ENCODE measurements around the gene PIP5K1B. TPM values are rescaled to one million over a fixed set of nuclear protein-coding genes. Genes with fewer than 3 reads are reported as not detected.

The PIP5K1B gene
- total RNA-seq, 1 donor from 2014 or later: 0.13 TPM

- no peak for DNase-seq (ENCODE audit: low read depth, low spot score)
Observed at GRCh38 chr9:68805890-68806517, 101.0 kb downstream of the PIP5K1B start.

DNA sequence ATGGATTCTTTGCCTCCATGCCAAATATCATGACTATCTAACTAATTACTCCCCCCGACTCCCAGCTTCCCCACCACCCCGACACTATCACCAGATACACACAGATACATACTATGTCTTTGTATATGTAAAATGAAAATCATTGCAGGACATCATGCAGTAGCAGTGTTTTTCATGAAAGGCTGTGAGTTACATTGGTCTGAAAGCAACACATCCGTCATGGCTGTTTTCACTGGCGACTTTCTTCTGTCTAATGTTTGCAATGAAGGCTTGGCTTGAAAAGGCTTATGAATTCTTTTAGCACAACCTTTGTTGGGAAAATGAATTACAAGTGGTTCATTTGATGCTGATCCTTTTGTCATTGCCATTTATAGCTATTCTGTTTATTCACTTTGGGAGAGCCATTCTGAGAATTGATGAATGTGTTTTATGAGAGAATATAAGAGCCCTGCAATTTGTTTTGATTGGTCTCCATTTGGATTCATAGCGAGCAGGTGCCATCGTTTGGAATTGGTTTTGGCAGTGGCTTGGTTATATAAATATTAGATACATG lies 103.4 kb downstream of the PIP5K1B start:
- DNase-seq (ENCODE audit: low read depth, low spot score): no peak

- DNase-seq (ENCODE audit: low read depth, low spot score): no peak
Observed at GRCh38 chr9:68817079-68817875, 112.2 kb downstream of the PIP5K1B start.

GRCh38 chr9:68819065-68819464 lies 114.0 kb downstream of the PIP5K1B start:
- no peak for DNase-seq (ENCODE audit: low read depth, low spot score)

GRCh38 chr9:68821911-68822310 lies 116.9 kb downstream of the PIP5K1B start:
- DNase-seq (ENCODE audit: low read depth, low spot score): no peak

DNA sequence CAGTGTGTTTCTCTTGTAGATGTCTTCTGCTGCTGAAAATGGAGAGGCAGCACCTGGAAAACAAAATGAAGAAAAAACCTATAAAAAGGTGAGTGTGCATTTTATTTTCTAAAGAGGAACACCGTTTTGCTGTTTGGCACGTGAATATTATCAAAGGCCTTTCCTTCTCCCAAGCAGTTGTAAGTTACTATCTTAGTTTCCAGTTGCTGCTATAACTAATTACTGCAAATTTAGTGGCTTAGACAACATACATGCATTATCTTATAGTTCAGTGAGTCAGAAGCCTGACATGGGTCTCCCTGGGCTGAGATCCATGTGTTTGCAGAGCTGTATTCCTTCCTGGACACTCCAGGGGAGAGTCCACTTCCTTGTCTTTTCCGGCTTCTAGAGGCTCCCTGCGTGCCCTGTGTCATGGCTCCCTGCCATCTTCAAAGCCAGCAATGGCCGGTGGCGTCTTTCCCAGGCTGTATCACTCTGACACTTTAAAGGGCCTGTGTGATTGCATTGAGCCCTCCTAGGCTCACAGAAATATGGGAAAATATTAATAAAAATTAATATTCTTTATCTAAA lies 117.6 kb downstream of the PIP5K1B start:
- no peak for DNase-seq (ENCODE audit: low read depth, low spot score)

- no peak for DNase-seq (ENCODE audit: low read depth, low spot score)
Observed at GRCh38 chr9:68825762-68826472, 120.9 kb downstream of the PIP5K1B start.

GRCh38 chr9:68827837-68828744 lies 123.1 kb downstream of the PIP5K1B start:
- no peak for DNase-seq (ENCODE audit: low read depth, low spot score)

DNA sequence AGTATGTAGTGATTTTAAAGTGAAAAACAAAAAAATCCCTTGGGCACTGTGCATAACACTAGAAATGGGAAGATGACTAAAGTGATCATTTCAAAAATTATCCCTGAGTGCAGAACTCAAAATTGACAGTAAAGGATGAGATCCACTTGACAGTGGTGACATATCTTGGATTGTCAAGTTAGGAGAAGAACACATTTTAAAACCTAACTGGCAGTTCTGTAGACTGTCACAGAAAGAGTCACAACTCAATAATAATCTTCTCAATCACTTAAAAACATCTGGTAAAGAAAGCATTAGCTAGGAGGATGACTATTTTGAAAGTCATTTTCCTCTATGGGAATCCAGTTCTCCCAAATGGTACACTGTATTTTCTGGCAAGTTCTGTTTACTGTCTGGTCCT lies 127.1 kb downstream of the PIP5K1B start:
- DNase-seq (ENCODE audit: low read depth, low spot score): no peak

DNA sequence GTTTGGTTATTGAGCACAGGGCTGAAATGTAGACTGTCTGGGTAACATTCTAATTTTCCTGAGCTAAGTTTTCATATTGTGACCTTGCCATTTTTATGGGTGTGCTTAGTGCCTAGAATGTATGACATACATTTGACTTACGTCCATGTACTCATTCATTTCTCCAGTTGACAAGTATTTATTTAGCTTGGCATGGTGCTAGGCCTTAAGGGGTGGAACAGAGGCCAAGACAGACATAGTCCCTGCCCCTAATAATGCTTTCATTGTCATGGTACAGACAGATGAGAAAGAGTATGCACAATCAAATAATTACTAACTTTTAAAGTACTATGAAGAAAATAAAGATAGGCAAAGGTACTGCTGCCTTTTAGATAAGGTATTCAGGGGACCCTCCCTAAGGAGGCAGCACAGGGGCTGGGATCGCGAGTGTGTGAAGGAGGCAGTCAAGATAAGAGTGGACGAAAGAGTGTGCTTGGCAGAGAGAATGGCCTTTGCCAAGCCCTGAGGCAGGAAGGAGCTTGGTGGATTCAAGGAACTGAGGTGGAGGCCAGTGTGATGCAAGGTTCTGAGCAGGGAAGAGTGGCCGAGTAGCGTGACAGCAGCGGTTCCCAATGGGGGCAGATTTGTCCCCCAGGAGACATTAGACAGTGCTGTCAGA lies 128.0 kb downstream of the PIP5K1B start:
- DNase-seq (ENCODE audit: low read depth, low spot score): no peak

DNA sequence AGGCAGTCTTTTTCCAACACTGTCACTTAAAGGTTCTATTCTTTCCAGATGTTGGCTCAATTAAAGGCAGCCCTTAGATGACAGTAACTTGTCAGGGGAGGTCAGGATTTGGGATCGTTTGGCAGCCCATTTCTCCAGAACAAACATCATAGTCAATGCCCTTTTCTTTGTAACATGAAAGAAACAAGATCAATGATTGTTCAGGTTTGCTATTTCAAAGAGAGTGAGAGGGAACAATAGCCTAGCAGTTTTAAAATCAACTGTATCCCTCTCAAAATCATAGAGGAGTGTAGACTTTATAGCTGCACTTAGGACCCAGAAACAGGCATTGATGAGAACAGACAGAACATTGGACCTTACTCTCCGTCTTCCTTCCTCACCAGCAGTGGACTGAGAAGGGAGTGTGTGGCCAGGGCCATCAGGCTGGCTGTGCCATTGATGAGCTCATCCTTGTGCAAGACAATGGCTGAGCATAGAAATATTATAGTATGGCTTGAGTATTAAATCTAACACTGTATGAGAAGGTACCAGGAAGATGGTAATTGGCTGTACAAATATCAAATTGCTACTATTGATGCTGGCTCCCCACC lies 130.0 kb downstream of the PIP5K1B start:
- no peak for DNase-seq (ENCODE audit: low read depth, low spot score)

DNA sequence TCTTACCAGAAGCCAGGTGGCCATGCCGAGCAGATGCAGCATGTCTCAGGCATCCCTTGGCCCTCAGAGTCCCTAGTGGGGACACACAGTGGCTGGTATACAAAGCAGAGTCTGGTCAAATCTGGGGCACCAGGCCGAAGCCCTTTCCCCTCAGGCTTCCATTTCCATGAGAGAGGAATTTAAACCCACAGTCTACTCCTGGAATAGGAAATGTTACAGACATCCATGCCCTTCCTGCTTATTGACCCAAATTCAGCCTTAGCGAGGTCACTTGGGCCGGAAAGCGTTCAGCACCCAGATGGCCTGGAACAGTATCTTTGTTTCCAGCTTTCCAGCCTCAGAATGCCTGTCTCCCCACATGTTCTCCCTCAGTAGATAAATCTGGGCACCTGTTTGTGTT lies 131.7 kb downstream of the PIP5K1B start:
- DNase-seq (ENCODE audit: low read depth, low spot score): no peak

GRCh38 chr9:68838245-68838644 lies 133.2 kb downstream of the PIP5K1B start:
- no peak for DNase-seq (ENCODE audit: low read depth, low spot score)

DNA sequence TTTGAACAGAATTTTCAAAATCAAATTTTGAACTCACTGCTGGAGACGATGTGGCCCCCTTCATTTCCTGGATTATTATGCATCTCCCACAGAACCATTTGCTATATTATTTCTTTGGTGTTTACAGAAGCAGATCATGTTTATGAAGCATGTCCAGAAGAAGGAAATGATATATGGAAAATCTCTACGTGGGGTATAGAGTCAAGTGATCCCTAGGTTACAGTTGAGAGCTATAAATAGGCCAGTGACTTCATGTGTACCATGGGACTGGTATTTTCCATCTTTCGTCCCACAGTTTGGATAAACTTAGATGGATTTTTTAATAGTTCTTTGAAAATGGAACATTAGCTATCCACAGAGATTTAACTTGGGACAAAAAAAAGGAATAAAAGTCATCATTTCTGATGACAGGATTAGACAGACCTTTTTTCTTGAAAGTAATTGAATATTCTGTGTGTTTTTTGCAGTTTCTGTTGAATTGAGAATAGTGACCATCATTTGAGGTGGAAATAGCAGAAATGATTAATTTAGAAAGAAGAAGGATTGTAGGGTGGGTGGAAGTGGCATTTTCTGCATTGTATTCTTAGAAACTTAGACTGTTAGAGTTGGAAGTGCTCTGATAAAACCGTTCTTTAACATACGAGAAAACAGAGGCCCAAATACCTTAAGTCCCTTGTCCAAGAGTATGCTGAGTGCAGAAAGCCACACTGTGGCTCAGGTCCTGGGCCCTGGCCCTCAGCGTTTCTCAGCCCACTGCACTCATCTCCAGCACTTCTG lies 136.4 kb downstream of the PIP5K1B start:
- no peak for DNase-seq (ENCODE audit: low read depth, low spot score)

DNA sequence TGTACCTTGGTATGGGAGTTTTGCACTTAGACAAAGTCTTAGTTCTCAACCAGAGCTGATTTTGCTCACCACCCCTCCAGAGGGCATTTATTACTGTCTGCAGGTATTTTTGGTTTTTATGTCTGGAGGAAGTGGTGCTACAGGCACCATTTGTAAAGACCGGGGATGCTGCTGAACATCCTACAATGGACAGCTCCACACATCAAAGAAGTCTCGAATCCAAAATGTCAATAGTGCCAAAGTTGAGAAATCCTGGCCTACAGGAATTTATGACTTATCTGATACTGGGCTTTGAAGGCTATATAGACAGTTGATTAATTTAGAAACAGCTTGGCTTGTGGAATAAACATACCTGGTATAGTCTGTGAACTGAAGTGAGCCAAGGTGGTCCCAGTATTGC lies 137.5 kb downstream of the PIP5K1B start:
- no peak for DNase-seq (ENCODE audit: low read depth, low spot score)

DNA sequence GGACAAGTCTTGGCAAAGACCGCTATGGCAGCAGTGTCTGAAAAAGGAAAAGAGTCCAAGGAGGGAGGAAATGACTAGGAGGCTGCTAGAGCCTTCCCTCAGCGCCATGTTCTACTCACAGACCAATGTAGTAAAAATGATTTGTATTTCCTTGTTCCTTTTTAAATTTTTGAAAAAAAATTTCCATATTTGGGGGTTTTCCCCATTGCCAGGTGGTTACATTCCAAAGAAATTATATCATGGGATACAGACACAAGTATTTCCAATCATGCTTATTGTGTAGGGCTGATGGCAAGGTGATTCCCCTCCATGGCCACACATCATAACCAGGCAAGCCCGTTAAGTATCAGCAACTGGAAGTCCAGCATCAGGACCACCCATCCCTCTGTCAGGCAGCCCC lies 138.2 kb downstream of the PIP5K1B start:
- DNase-seq (ENCODE audit: low read depth, low spot score): no peak

DNA sequence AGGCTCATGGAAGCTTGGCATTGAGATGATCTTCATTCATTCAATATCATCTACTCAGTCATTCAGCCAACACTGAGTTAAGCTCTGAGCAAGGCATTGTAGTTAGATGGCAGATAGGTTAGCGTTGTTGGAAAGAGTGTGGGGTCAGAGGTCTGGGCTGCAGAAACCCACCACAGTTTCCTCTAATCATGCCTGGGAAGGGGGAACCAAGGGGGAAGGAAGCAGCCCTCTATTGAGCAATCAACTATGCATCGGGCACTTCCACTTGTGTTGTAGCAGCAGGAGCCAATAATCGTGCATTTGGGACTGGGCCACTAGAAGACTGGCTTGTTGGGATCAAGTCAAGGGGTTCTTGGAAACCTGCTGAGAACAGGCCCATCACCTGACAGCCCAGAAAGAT lies 139.1 kb downstream of the PIP5K1B start:
- no peak for DNase-seq (ENCODE audit: low read depth, low spot score)

- no peak for DNase-seq (ENCODE audit: low read depth, low spot score)
Observed at GRCh38 chr9:68844631-68845612, 139.9 kb downstream of the PIP5K1B start.
